Lower lobe of right lung (tissue), 2 donors: Measurements from ENCODE around the gene DIP2C. TPM values are rescaled to one million over a fixed set of nuclear protein-coding genes. Genes with fewer than 3 reads are reported as not detected.

Source experiments
- ATAC-seq, 2 donors: fragments of 200-7000 bp; cut with Tn5 transposase; one replicate each; pipeline ENCODE4 v1.9.1; 2020 to 2022; ENCODE audit warnings: mild to moderate bottlenecking in 2 of 2, moderate library complexity in 2 of 2
- DNase-seq: peaks from one replicate; pipeline ENCODE4 v3.0.0-alpha.2; 2020
- H3K27ac ChIP-seq: fragments of 200-600 bp; one replicate; pipeline ENCODE4 v1.8.0; 2022
- H3K27me3 ChIP-seq: fragments of 200-600 bp; one replicate; pipeline ENCODE4 v1.8.0; 2022; ENCODE audit warnings: low read depth
- H3K36me3 ChIP-seq: fragments of 200-600 bp; one replicate; pipeline ENCODE4 v1.8.0; 2022; ENCODE audit warnings: mild to moderate bottlenecking
- H3K4me1 ChIP-seq: fragments of 200-600 bp; one replicate; pipeline ENCODE4 v1.8.0; 2022
- H3K4me3 ChIP-seq: fragments of 200-600 bp; one replicate; pipeline ENCODE4 v1.8.0; 2022; ENCODE audit warnings: mild to moderate bottlenecking
- H3K9me3 ChIP-seq: fragments of 200-600 bp; one replicate; pipeline ENCODE4 v1.8.0; 2022
- intact Hi-C: fragments of 100-400 bp; cut with DNase I; formaldehyde crosslinking; loops from one replicate; pipeline ENCODE4 v1.11.0; 2022
- total RNA-seq: library from RNA; stranded (reverse); fragmentation: NEBNext Ultra II Directional; extraction: Animal tissue kit (Norgen Biotek cat#: 25700); gene quantifications from one replicate; pipeline ENCODE4 v1.2.1, GENCODE V29; 2021
- TF ChIP-seq, protein P1 (sequence below): fragments of 200-600 bp; IDR thresholded peaks from one replicate; pipeline ENCODE4 v1.8.0; 2022; ENCODE audit warnings: antibody characterized with exemption, mild to moderate bottlenecking
- donor health status: DM: no; HTN: yes; CAD: no; lungs with severe emphysema.

DIP2C gene
- total RNA-seq, 1 donor from 2014 or later = 15.1 TPM

DNA sequence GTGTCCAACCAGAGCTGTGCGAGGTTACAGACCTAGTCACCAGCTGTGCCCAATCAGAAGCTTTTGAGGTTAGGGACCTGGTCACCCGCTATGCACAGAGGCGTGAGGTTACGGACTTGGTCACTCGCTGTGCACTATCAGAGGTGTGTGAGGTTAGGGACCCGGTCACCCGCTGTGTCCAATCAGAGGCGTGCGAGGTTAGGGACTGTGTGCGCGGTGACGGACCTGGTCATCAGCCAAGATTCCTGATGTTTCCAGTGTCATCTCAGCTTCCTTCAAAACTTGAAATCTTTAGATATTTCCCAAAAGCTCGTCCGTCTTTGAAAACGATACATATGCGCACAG, 182.1 kb downstream of the DIP2C start:
- Histone ChIP-seq H3K27ac (no peak overlapping the region), H3K4me1 (peaks cover 19% of the 10 kb centered on the region), H3K9me3 (no peaks in the 10 kb centered on the region), H3K4me3 (no peak overlapping the region), H3K36me3 (no peaks in the 10 kb centered on the region), H3K27me3 (no peaks in the 10 kb centered on the region)
- intact Hi-C loops = no loop called here
- DNase-seq (no peak), ATAC-seq (no peak)
- TF ChIP-seq, protein P1, sequence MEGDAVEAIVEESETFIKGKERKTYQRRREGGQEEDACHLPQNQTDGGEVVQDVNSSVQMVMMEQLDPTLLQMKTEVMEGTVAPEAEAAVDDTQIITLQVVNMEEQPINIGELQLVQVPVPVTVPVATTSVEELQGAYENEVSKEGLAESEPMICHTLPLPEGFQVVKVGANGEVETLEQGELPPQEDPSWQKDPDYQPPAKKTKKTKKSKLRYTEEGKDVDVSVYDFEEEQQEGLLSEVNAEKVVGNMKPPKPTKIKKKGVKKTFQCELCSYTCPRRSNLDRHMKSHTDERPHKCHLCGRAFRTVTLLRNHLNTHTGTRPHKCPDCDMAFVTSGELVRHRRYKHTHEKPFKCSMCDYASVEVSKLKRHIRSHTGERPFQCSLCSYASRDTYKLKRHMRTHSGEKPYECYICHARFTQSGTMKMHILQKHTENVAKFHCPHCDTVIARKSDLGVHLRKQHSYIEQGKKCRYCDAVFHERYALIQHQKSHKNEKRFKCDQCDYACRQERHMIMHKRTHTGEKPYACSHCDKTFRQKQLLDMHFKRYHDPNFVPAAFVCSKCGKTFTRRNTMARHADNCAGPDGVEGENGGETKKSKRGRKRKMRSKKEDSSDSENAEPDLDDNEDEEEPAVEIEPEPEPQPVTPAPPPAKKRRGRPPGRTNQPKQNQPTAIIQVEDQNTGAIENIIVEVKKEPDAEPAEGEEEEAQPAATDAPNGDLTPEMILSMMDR = no peak

DNA sequence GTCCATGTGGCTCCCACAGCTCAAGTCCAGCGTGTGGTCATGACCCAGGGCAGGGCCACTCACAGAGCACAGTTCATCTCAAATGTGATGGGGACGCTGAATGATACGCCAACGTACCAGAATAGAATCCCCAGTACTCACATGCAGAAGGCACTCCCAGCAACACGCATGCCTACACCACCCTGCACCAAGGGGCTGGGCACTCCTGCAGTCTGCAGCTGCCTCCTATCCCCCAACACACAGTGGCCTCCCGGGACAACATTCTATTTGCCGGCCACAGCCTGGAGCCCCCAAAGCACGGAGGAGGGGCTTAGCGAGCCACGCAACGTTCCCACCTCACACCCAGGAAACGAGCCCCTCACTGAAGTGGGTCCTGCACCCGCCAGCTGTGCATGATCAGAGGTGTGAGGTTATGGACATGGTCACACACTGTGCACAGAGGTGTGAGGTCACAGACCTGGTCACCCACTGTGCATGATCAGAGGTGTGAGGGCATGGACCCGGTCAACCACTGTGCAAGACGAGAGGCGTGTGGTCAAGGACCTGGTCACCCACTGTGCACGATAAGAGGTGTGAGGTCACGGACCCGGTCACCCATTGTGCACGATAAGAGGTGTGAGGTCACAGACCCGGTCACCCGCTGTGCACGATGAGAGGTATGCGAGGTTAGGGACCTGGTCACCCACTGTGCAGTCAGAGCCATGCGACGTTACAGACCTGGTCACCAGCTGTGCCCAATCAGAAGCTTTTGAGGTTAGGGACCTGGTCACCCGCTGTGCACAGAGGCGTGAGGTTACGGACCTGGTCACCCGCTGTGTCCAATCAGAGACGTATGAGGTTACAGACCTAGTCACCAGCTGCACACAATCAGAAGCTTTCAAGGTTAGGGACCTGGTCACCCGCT, 182.8 kb downstream of the DIP2C start:
- H3K4me3 ChIP-seq = no peak overlapping the region
- H3K36me3 ChIP-seq = no peaks in the 10 kb centered on the region
- ATAC-seq = no peak
- peaks cover 14% of the 10 kb centered on the region for H3K4me1 ChIP-seq
- H3K27me3 ChIP-seq = no peaks in the 10 kb centered on the region
- H3K9me3 ChIP-seq = no peaks in the 10 kb centered on the region
- no peak for DNase-seq
- TF ChIP-seq, protein P1 = no peak
- intact Hi-C loops = no loop called here
- no peak overlapping the region for H3K27ac ChIP-seq

DNA sequence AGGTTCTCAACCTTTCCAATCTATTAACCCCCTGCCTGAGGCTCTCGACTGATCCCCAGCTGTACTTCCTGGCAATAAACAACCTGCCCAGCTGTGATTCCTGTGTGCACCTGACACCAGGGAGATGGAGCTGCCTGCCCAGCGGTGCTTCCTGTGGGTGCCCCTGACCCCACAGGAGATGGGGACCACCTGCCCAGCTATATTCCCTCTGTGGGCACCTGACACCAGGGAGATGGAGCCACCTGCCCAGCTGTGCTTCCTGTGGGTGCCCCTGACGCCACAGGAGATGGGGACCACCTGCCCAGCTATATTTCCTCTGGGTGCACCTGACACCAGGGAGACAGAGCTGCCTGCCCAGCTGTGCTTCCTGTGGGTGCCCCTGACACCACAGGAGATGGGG, 184.0 kb downstream of the DIP2C start:
- Histone ChIP-seq H3K9me3 (no peaks in the 10 kb centered on the region), H3K4me1 (peaks cover 15% of the 10 kb centered on the region), H3K36me3 (no peaks in the 10 kb centered on the region), H3K4me3 (no peak overlapping the region), H3K27me3 (no peaks in the 10 kb centered on the region), H3K27ac (no peak overlapping the region)
- DNase-seq (no peak), ATAC-seq (no peak)
- TF ChIP-seq, protein P1 = no peak
- intact Hi-C loops = no loop called here

DNA sequence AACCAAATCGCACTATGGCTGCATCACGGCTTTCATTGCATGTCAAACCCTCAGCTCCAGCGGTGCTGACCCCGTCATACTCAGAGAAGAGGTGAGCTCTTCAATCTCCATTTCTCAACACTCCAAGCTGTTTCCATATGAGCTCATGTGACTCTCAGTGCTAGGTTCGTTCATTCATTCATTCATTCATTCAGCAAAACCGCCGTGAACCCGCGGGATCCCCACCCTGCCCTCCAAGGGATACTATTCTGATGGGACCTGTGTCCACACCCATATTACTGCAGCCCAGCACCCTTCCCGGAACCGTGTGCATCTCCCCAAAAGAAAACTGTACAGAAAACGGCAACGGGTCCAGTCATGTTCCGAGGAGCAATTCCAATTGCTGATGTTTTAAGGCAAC, 184.7 kb downstream of the DIP2C start:
- Histone ChIP-seq H3K27ac (no peak overlapping the region), H3K4me3 (no peak overlapping the region), H3K9me3 (no peaks in the 10 kb centered on the region), H3K27me3 (no peaks in the 10 kb centered on the region), H3K4me1 (peaks cover 18% of the 10 kb centered on the region), H3K36me3 (no peaks in the 10 kb centered on the region)
- DNase-seq (no peak), ATAC-seq (no peak)
- intact Hi-C loops = no loop called here
- TF ChIP-seq, protein P1 = no peak

DNA sequence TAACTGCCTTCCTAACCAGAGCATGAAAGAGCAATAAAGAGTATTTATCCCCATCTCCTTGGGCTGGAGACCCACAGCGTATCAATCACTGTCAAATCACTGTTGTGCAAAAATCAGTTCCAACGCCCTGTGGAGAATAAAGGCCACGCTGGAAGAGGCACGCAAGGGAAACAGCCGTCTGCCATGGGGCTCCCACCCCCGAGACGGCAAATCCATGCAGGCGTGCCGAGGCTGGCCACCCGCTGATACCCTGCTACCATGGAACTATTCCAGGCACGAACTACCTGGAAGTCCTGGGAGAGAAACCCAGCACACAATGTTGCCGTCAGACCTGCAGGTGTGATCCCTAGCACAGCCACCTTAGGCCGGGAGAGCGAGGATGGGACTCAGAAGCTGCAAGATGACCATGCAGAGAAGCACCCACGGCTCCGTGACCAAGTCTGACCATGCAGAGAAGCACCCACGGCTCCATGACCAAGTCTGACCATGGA, 185.3 kb downstream of the DIP2C start:
- DNase-seq (no peak), ATAC-seq (no peak)
- Histone ChIP-seq H3K36me3 (no peaks in the 10 kb centered on the region), H3K4me3 (no peak overlapping the region), H3K9me3 (no peaks in the 10 kb centered on the region), H3K4me1 (peaks cover 18% of the 10 kb centered on the region), H3K27ac (no peak overlapping the region), H3K27me3 (no peaks in the 10 kb centered on the region)
- intact Hi-C loops = no loop called here
- TF ChIP-seq, protein P1 = no peak
